HG02885 (cell line): Measurements from ENCODE around the gene OR10J5.

Source experiments
- ATAC-seq: cut with Tn5 transposase; IDR thresholded peaks from one replicate; pipeline ENCODE4 v1.9.1; 2021; ENCODE audit warnings: mild to moderate bottlenecking; ENCODE audit not compliant: unreplicated experiment, poor library complexity

OR10J5 gene

GRCh38 chr1:159492575-159493323 is 43.1 kb downstream of the OR10J5 start:
- no peak for ATAC-seq
